A549 (cell line): ENCODE measurements around the gene RNU1-4.
"Not testable (repeated sequence)": the region's sequence is repeated elsewhere in the genome, so short reads cannot be mapped to it uniquely, and the experiment has no call there.

Source experiments
- BHLHE40 ChIP-seq: IDR thresholded peaks from 2 replicates; pipeline ENCODE4 v1.6.1; 2012; ENCODE audit warnings: low read depth, low read length, inconsistent platforms
- CEBPB ChIP-seq, 2 experiments: fragments of >200 bp in 1 of 2; sonication (Bioruptor Twin) in 1 of 2; formaldehyde crosslinking in 1 of 2; IDR thresholded peaks; 2 replicates each; pipeline ENCODE4 v1.6.1; 2012 to 2016
- E2F6 ChIP-seq: IDR thresholded peaks from 2 replicates; pipeline ENCODE4 v1.6.1; 2012; ENCODE audit warnings: low read depth, borderline replicate concordance
- EP300 ChIP-seq, 2 experiments: fragments of >200 bp; sonication (Bioruptor Twin); formaldehyde crosslinking; IDR thresholded peaks; 2 replicates in 1 of 2; 3 replicates in 1 of 2; pipeline ENCODE4 v1.6.1; 2016 to 2017
- FOSL2 ChIP-seq, 2 experiments: fragments of 450-650 bp in 1 of 2; fragments of >200 bp in 1 of 2; sonication (Bioruptor Twin) in 1 of 2; formaldehyde crosslinking; IDR thresholded peaks; 2 replicates each; pipeline versions ENCODE4 v1.5.0 to v1.6.1; 2016 to 2020; ENCODE audit warnings: mild to moderate bottlenecking in 1 of 2, moderate library complexity in 1 of 2
- JUNB ChIP-seq: fragments of >200 bp; sonication (Bioruptor Twin); formaldehyde crosslinking; IDR thresholded peaks from 2 replicates; pipeline ENCODE4 v1.6.1; 2016
- KDM1A ChIP-seq: fragments of 200-600 bp; sonication (generic); IDR thresholded peaks from 2 replicates; pipeline ENCODE4 v1.6.1; 2016; ENCODE audit warnings: low read depth, mild to moderate bottlenecking
- MAZ ChIP-seq: fragments of 150-350 bp; IDR thresholded peaks from 2 replicates; pipeline ENCODE4 v1.6.1; 2014; ENCODE audit warnings: antibody characterized with exemption, low read depth, low read length, borderline replicate concordance
- MYC ChIP-seq: IDR thresholded peaks from 2 replicates; pipeline ENCODE4 v1.6.1; 2012; ENCODE audit warnings: mild to moderate bottlenecking, inconsistent platforms, low read length, improper control_type of control experiment, borderline replicate concordance
- POLR2A ChIP-seq: IDR thresholded peaks from 2 replicates; pipeline ENCODE4 v1.6.1; 2012; ENCODE audit warnings: mild to moderate bottlenecking, low read length
- RAD21 ChIP-seq, 2 experiments: fragments of >200 bp in 1 of 2; sonication (Bioruptor Twin) in 1 of 2; formaldehyde crosslinking in 1 of 2; IDR thresholded peaks in 1 of 2; conservative IDR thresholded peaks in 1 of 2; 2 replicates in 1 of 2; 3 replicates in 1 of 2; pipeline ENCODE4 v1.6.1; 2012 to 2018; ENCODE audit warnings: inconsistent platforms in 1 of 2
- RFX5 ChIP-seq: fragments of 450-650 bp; IDR thresholded peaks from 2 replicates; pipeline ENCODE4 v1.7.1; 2014; ENCODE audit warnings: antibody characterized with exemption, mild to moderate bottlenecking, moderate library complexity
- TF ChIP-seq, protein P1 (sequence below): fragments of >200 bp; sonication (Bioruptor Twin); formaldehyde crosslinking; IDR thresholded peaks from 3 replicates; pipeline ENCODE4 v1.5.1; 2016
- TF ChIP-seq, protein P2 (sequence below): fragments of >200 bp; sonication (Bioruptor Twin); formaldehyde crosslinking; IDR thresholded peaks from 3 replicates; pipeline ENCODE4 v1.6.1; 2016

DNA sequence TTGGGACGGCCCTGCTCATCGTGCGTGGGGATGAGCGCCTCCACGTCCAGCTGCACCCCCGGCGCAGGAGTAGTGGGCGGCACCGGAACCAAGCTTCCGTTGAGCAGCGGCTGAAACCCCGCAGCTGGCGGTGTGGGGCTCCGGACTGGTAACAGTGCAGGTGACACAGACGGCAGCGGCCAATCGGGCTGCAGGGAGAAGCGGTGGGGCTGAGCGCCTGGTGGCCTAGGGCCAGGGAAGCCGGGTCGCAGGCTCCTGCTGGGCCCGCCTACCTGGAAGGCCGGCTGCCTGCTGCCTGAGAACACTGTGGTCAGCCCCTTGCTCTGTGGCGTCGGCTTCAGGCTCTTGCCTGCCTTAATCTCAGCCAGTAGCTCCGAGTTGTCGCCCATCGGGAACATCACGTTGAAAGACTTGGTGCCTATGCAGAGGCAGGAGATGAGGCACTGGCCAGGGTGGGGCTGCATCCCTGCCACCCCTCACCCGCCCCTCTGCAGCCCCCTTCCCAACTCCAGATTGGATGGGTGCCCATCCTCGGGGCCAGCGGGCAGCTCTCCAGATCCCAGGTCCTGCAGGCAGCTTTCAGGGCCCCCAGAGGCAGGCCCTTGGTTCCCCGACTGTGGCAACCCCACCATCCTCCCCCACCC is 43.7 kb upstream of the RNU1-4 start:
- TF ChIP-seq MYC; POLR2A; CEBPB (IDR thresholded peaks at IDR 0.05); RAD21 (conservative IDR thresholded peaks at IDR 0.05 in 1 of 2, IDR thresholded peaks at IDR 0.05 in 1 of 2); JUNB; E2F6; FOSL2 (IDR thresholded peaks at IDR 0.05); FOSL2 (CRISPR knock-in tag; IDR thresholded peaks at IDR 0.05); BHLHE40; MAZ; KDM1A; RFX5; EP300 (IDR thresholded peaks at IDR 0.05): not testable (repeated sequence)
- TF ChIP-seq, protein P1, sequence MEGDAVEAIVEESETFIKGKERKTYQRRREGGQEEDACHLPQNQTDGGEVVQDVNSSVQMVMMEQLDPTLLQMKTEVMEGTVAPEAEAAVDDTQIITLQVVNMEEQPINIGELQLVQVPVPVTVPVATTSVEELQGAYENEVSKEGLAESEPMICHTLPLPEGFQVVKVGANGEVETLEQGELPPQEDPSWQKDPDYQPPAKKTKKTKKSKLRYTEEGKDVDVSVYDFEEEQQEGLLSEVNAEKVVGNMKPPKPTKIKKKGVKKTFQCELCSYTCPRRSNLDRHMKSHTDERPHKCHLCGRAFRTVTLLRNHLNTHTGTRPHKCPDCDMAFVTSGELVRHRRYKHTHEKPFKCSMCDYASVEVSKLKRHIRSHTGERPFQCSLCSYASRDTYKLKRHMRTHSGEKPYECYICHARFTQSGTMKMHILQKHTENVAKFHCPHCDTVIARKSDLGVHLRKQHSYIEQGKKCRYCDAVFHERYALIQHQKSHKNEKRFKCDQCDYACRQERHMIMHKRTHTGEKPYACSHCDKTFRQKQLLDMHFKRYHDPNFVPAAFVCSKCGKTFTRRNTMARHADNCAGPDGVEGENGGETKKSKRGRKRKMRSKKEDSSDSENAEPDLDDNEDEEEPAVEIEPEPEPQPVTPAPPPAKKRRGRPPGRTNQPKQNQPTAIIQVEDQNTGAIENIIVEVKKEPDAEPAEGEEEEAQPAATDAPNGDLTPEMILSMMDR: not testable (repeated sequence)
- TF ChIP-seq, protein P2, sequence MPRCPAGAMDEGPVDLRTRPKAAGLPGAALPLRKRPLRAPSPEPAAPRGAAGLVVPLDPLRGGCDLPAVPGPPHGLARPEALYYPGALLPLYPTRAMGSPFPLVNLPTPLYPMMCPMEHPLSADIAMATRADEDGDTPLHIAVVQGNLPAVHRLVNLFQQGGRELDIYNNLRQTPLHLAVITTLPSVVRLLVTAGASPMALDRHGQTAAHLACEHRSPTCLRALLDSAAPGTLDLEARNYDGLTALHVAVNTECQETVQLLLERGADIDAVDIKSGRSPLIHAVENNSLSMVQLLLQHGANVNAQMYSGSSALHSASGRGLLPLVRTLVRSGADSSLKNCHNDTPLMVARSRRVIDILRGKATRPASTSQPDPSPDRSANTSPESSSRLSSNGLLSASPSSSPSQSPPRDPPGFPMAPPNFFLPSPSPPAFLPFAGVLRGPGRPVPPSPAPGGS: not testable (repeated sequence)
